ENCODE data around the gene RASA1.

RASA1 gene

GRCh38 chr5:87410931-87411330, 143.2 kb downstream of the RASA1 start:
- Histone ChIP-seq H3K4me2 (ENCODE audit: low read length) (peak overlapping the region; percentile 80), H3F3A (ENCODE audit: insufficient read depth, low read length) (no peaks in the 10 kb centered on the region), H3K27ac (ENCODE audit: low read depth, low read length, poor library complexity, severe bottlenecking) (no peak overlapping the region), H3K9me3 (ENCODE audit: low read length) (no peaks in the 10 kb centered on the region), H3K4me3 (ENCODE audit: low read depth, low read length, poor library complexity, severe bottlenecking) (no peak overlapping the region), H3K27me3 (ENCODE audit: insufficient read depth, low read length) (no peaks in the 10 kb centered on the region), H4K20me1 (ENCODE audit: insufficient read depth, low read length) (no peaks in the 10 kb centered on the region), H3K4me1 (ENCODE audit: insufficient read depth, low read length, severe bottlenecking) (peaks cover 23% of the 10 kb centered on the region), H3K36me3 (ENCODE audit: insufficient read depth, low read length) (peaks cover 47% of the 10 kb centered on the region), H3K9ac (ENCODE audit: low read length) (no peak overlapping the region), H2AFZ (ENCODE audit: low read length) (no peak overlapping the region), H3K9me2 (ENCODE audit: low read depth, low read length) (no peaks in the 10 kb centered on the region), H3K79me2 (ENCODE audit: insufficient read depth, low read length) (peaks cover 15% of the 10 kb centered on the region)
- TF ChIP-seq EZH2 (IDR thresholded peaks at IDR 0.05; ENCODE audit: borderline replicate concordance, low read length) (no peak), CTCF (IDR thresholded peaks at IDR 0.05; ENCODE audit: low read length) (no peak)

- peaks cover 23% of the 10 kb centered on the region for H3K4me1 ChIP-seq (ENCODE audit: insufficient read depth, low read length, severe bottlenecking)
- no peaks in the 10 kb centered on the region for H3K9me2 ChIP-seq (ENCODE audit: low read depth, low read length)
- H3K9ac ChIP-seq (ENCODE audit: low read length) = peak overlapping the region; percentile 96
- peaks cover 41% of the 10 kb centered on the region for H3K36me3 ChIP-seq (ENCODE audit: insufficient read depth, low read length)
- no peak overlapping the region for H2AFZ ChIP-seq (ENCODE audit: low read length)
- H3K79me2 ChIP-seq (ENCODE audit: insufficient read depth, low read length) = peaks cover 15% of the 10 kb centered on the region
- H3K27ac ChIP-seq (ENCODE audit: low read depth, low read length, poor library complexity, severe bottlenecking) = no peak overlapping the region
- no peaks in the 10 kb centered on the region for H3F3A ChIP-seq (ENCODE audit: insufficient read depth, low read length)
- H4K20me1 ChIP-seq (ENCODE audit: insufficient read depth, low read length) = no peaks in the 10 kb centered on the region
- H3K4me2 ChIP-seq (ENCODE audit: low read length) = peak overlapping the region; percentile 80
- TF ChIP-seq CTCF (IDR thresholded peaks at IDR 0.05; ENCODE audit: low read length) (no peak), EZH2 (IDR thresholded peaks at IDR 0.05; ENCODE audit: borderline replicate concordance, low read length) (no peak)
- peak overlapping the region; percentile 94 for H3K4me3 ChIP-seq (ENCODE audit: low read depth, low read length, poor library complexity, severe bottlenecking)
- H3K9me3 ChIP-seq (ENCODE audit: low read length) = no peaks in the 10 kb centered on the region
- H3K27me3 ChIP-seq (ENCODE audit: insufficient read depth, low read length) = no peaks in the 10 kb centered on the region
These were observed 143.9 kb downstream of the RASA1 start for GRCh38 chr5:87411586-87411972.

GRCh38 chr5:87411973-87412629, 144.4 kb downstream of the RASA1 start:
- Histone ChIP-seq H2AFZ (ENCODE audit: low read length) (peak overlapping the region; percentile 30; the same call in 1 of the 2 replicates), H3K9me3 (ENCODE audit: low read length) (no peaks in the 10 kb centered on the region), H3K4me1 (ENCODE audit: insufficient read depth, low read length, severe bottlenecking) (peaks cover 23% of the 10 kb centered on the region), H3K27me3 (ENCODE audit: insufficient read depth, low read length) (no peaks in the 10 kb centered on the region), H3K9ac (ENCODE audit: low read length) (peak overlapping the region; percentile 96), H3K4me3 (ENCODE audit: low read depth, low read length, poor library complexity, severe bottlenecking) (peak overlapping the region; percentile 94), H4K20me1 (ENCODE audit: insufficient read depth, low read length) (no peaks in the 10 kb centered on the region), H3K4me2 (ENCODE audit: low read length) (peak overlapping the region; percentile 80), H3K27ac (ENCODE audit: low read depth, low read length, poor library complexity, severe bottlenecking) (peak overlapping the region; percentile 51), H3K36me3 (ENCODE audit: insufficient read depth, low read length) (peaks cover 36% of the 10 kb centered on the region), H3K79me2 (ENCODE audit: insufficient read depth, low read length) (peaks cover 15% of the 10 kb centered on the region), H3K9me2 (ENCODE audit: low read depth, low read length) (no peaks in the 10 kb centered on the region), H3F3A (ENCODE audit: insufficient read depth, low read length) (no peaks in the 10 kb centered on the region)
- TF ChIP-seq CTCF (IDR thresholded peaks at IDR 0.05; ENCODE audit: low read length) (no peak), EZH2 (IDR thresholded peaks at IDR 0.05; ENCODE audit: borderline replicate concordance, low read length) (no peak)

Measured in OCI-LY1 (cell line).